Tibial nerve (tissue), 3 donors: ENCODE measurements around the gene CTAGE9.

Source experiments
- POLR2A ChIP-seq, 2 donors: fragments of 450-650 bp; IDR thresholded peaks; one replicate each; pipeline ENCODE4 v1.6.1; 2017; ENCODE audit warnings: antibody characterized with exemption in 2 of 2, mild to moderate bottlenecking in 2 of 2, moderate library complexity in 2 of 2
- TF ChIP-seq, protein P1 (sequence below), 5 experiments: fragments of 200-600 bp in 3 of 5; fragments of 450-650 bp in 2 of 5; sonication (generic) in 3 of 5; IDR thresholded peaks; one replicate each; pipeline ENCODE4 v1.5.1; 2016 to 2019; ENCODE audit warnings: antibody characterized with exemption in 5 of 5, mild to moderate bottlenecking in 3 of 5, moderate library complexity in 2 of 5

DNA sequence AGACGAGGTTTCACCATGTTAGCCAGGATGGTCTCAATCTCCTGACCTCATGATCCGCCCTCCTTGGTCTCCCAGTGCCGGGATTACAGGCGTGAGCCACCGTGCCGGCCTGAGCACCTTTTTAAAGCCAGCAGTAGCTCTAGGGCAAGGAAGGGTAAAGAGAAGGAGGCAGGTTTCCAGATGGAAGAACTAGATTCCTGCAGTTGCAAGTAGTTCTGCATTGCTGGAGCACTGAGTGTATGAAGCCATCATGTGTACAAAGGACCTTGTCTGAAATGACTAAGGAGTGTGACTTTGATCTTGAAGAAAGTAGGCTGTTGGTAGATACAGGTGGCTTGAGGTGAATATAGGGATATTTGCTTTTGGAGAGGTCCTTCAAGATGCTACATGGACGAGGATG, 13.9 kb downstream of the CTAGE9 start:
- TF ChIP-seq, protein P1, sequence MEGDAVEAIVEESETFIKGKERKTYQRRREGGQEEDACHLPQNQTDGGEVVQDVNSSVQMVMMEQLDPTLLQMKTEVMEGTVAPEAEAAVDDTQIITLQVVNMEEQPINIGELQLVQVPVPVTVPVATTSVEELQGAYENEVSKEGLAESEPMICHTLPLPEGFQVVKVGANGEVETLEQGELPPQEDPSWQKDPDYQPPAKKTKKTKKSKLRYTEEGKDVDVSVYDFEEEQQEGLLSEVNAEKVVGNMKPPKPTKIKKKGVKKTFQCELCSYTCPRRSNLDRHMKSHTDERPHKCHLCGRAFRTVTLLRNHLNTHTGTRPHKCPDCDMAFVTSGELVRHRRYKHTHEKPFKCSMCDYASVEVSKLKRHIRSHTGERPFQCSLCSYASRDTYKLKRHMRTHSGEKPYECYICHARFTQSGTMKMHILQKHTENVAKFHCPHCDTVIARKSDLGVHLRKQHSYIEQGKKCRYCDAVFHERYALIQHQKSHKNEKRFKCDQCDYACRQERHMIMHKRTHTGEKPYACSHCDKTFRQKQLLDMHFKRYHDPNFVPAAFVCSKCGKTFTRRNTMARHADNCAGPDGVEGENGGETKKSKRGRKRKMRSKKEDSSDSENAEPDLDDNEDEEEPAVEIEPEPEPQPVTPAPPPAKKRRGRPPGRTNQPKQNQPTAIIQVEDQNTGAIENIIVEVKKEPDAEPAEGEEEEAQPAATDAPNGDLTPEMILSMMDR (IDR thresholded peaks at IDR 0.05): no peak
- TF ChIP-seq POLR2A (IDR thresholded peaks at IDR 0.05): no peak
